NB4 (cell line): ENCODE results near the gene NCOR1.

ENCODE experiments used
- DNase-seq: peaks from one replicate; pipeline ENCODE4 v3.0.0; 2010; ENCODE audit warnings: low read depth
- H3K4me3 ChIP-seq: one replicate; pipeline ENCODE4 v1.5.1; 2011; ENCODE audit warnings: mild to moderate bottlenecking, low read depth, low read length, moderate library complexity
- MYC ChIP-seq: IDR thresholded peaks from 2 replicates; pipeline ENCODE4 v1.6.1; 2011; ENCODE audit warnings: low read depth, low read length
- POLR2A ChIP-seq: IDR thresholded peaks from 2 replicates; pipeline ENCODE4 v1.6.1; 2011; ENCODE audit warnings: mild to moderate bottlenecking; ENCODE audit not compliant: insufficient read length; ENCODE audit errors: extremely low read depth
- TF ChIP-seq, protein P1 (sequence below): IDR thresholded peaks from 2 replicates; pipeline ENCODE4 v1.6.1; 2011; ENCODE audit warnings: low read depth, low read length
- TF ChIP-seq, protein P2 (sequence below): IDR thresholded peaks from one replicate; pipeline ENCODE4 v1.5.1; 2012; ENCODE audit warnings: low read depth, low read length

Gene NCOR1

DNA sequence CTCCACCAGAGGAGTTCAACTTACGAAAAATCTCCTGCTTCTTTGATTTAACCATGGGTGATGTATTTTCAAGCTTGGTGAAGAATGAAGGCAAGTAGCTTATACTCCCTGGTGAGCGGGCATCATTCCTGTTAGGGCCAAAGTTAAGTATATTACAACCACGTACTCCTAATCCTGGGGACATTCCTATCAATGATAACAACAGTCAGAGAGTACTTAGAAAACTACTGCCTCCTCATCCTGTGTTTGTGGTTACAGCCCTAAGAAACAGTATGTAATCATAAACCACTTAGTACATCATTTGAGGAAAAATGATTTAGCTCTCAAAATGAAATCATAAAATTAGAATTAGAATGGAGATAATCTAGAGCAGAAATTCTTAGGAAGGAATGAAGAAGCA, 168.4 kb downstream of the NCOR1 start:
- DNase-seq, result no peak
- H3K4me3 ChIP-seq, result no peak overlapping the region
- TF ChIP-seq, protein P1, sequence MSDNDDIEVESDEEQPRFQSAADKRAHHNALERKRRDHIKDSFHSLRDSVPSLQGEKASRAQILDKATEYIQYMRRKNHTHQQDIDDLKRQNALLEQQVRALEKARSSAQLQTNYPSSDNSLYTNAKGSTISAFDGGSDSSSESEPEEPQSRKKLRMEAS, result no peak
- TF ChIP-seq, protein P2, sequence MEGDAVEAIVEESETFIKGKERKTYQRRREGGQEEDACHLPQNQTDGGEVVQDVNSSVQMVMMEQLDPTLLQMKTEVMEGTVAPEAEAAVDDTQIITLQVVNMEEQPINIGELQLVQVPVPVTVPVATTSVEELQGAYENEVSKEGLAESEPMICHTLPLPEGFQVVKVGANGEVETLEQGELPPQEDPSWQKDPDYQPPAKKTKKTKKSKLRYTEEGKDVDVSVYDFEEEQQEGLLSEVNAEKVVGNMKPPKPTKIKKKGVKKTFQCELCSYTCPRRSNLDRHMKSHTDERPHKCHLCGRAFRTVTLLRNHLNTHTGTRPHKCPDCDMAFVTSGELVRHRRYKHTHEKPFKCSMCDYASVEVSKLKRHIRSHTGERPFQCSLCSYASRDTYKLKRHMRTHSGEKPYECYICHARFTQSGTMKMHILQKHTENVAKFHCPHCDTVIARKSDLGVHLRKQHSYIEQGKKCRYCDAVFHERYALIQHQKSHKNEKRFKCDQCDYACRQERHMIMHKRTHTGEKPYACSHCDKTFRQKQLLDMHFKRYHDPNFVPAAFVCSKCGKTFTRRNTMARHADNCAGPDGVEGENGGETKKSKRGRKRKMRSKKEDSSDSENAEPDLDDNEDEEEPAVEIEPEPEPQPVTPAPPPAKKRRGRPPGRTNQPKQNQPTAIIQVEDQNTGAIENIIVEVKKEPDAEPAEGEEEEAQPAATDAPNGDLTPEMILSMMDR, result no peak
- no peak for TF ChIP-seq POLR2A
- TF ChIP-seq MYC, result no peak

DNA sequence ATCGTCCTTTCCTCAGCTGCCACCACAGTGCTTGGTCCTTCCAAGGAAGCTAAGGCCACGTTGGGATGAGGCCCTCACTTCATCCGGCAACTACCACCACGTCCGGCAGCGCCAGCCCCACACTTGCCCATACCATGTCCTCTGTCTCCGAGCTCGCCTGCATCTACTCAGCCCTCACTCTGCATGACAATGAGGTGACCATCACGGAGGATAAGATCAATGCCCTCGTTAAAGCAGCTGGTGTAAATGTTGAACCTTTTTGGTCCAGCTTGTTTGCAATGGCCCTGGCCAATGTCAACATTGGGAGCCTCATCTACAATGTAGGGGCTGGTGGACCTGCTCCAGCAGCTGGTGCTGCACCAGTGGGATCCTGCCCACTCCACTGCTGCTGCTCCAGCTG, 170.8 kb downstream of the NCOR1 start:
- TF ChIP-seq, protein P2, result no peak
- TF ChIP-seq POLR2A (no peak), MYC (no peak)
- TF ChIP-seq, protein P1, result no peak
- DNase-seq, result no peak
- no peak overlapping the region for H3K4me3 ChIP-seq

DNA sequence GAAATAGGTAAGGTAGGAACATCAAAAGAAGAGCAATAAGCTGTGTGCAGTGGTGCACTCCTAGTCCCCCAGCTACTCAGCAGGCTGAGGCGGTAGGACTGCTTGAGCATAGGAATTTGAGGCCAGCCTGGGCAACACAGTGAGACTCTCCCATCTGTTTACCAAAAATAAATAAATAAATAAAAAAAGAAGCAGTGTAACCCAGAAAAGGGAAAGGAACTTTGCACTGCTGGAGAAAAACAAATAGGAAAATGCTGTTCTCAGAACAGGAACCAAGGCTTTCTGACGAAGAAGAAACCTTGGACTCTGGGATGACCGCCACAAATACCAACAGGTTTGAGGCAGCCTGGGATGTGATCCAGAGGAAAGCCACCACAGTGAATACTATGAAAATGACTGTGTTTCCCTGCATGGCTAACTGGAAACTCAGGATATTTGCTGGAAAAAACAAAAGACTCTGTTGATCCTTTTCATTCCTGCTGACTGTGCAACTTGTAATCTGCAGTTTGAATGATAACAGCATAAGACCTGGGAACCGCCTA, 174.6 kb downstream of the NCOR1 start:
- no peak for TF ChIP-seq POLR2A
- no peak for TF ChIP-seq MYC
- TF ChIP-seq, protein P1, result no peak
- TF ChIP-seq, protein P2, result no peak
- H3K4me3 ChIP-seq, result no peak overlapping the region
- no peak for DNase-seq

DNA sequence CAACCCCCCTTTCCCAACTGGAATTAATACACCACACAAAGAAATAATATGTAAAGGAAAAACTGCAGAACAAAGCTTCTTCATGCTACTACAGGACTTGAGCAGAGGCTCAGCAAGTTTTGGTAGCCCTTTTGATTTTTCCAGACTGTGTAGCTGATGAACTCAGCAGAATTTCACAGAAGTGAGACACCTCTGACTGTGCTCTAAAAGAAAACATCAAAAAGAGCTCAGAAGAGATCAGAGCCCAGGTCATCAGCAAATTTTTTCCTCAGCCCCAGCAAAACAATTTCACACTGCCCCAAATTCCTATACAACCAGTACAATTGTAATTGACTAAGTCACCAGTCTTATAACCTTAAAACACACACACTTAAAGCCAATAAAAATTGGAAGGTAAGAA, 177.7 kb downstream of the NCOR1 start:
- TF ChIP-seq, protein P1, result no peak
- no peak for TF ChIP-seq MYC
- TF ChIP-seq, protein P2, result no peak
- no peak for TF ChIP-seq POLR2A
- H3K4me3 ChIP-seq, result no peak overlapping the region
- no peak for DNase-seq

DNA sequence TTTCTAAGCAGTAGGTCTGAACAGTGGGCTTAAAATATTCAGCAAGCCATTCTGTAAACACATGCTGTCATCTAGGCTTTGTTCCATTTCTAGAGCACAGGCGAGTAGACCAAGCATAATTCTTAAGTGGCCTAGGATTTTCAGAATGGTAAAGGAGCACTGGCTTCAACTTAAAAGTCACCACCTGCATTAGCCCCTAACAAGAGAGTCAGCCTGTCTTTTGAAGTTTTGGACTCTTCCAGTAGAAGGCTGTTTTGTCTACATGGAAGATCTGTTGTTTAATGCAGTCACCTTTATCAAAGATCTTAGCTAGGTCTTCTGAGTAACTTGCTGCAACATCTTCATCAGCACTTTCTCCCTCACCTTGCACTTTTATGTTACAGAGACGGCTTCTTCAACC, 179.1 kb downstream of the NCOR1 start:
- no peak for DNase-seq
- TF ChIP-seq, protein P1, result no peak
- TF ChIP-seq, protein P2, result no peak
- TF ChIP-seq POLR2A (no peak), MYC (no peak)
- no peak overlapping the region for H3K4me3 ChIP-seq
